Stimulated activated CD4-positive, alpha-beta T cell treated with anti-CD3 and anti-CD28 coated beads, Interleukin-1b, Interleukin-23, amount 100 ng/mL, for 48 hours (primary cell): Measurements from ENCODE around the gene SEC16A.

ENCODE experiments used
- DNase-seq: peaks from one replicate; pipeline ENCODE4 v3.0.0-alpha.2; 2020

SEC16A gene

DNA sequence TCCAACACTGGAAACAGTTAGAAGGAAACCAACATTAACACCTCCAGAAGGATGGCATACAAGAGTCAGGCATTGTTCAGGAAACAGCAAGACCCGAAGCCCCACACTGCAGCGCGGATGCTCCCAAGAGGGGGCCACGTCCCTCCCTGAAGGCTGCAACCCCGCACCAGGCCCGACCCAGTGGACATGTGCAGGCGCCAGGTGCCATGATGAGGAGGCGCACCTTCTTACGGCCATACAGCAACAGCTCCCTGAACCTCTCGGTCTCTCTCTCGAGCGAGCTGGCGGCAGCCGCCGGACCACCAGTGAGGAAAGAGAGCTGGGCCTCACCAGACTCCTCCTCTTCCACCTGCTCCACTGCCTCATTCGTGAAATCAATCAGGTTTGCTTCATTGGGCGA, 20.2 kb downstream of the SEC16A start:
- DNase-seq: no peak

DNA sequence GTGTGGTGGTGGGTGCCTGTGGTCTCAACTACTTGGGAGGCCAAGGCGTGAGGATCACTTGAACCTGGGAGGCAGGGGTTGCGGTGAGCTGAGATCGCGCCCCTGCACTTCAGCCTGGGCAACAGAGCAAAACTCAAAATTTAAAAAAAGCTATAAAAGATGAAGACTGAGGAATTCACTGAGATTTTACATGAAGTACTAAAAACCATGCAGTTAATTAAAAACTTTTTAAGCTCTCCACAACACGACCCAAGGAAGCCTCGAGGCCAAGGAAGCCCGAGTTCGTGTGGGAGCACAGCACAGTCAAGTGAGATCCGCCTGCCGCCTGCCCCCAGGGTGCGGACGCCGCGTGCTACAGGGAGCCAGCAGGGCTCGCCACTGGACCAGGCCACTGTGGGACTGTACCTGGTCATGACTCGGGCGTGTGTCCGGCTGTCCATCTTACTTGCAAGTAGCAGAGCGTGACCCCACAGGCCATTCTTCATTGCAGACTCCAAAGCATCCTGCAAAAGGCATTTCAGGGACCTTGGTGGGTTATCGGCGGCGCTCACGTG, 22.0 kb downstream of the SEC16A start:
- DNase-seq: no peak

DNA sequence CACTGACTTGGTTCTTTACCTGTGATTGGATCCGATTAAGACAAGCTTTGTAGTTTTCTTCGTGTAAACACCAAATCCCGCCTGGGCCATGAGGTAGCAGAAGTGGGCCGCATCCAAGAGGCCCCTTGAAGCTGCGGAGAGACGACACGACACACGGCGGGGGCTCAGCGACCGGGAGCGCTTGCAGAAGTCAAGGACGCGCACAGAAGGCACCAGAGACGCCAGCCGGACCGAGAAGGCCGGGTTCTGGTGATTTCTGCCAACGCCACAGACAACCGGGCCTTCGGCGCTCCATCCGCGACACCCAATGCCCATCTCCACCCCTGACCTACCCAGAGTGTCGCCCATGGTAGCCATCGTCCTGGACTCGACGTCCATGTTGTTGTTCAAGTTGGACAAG, 23.4 kb downstream of the SEC16A start:
- no peak for DNase-seq

DNA sequence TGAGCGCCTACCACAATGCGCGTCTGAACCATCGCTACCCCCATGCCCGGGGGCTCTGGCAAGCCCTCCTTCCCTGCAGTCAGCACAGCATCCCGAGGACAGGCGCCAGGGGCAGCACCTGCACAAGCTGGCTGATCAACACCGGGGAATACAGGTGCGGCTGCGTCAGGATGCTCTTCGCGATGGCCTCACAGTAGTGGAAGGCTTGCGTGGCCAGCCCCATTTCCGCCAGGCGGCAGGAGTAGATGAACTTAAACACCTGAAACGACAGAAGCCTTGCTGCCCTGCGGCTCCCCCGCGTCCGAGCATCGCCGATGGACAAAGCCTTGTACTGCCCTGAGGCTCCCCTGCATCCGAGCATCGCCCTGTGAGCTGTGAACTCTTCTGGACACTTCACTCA, 25.5 kb downstream of the SEC16A start:
- no peak for DNase-seq

DNA sequence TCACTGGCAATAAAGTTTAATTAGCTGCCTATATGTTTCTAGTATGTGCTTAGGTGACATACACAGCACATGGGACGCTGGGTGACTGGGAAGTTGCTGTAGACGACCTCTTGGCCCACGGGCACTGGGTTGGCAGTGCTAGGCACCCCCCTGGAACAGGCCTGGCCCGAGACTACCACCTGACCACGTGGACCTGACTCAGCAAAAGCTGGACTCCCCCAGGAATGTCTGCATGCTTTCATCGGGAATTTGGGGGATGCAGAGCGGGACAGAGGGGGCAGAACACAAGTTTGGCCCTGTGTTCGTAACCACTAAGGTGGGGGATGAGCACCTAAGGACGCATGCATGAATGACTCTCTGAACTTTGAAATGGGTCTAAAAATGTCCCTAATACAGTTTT, 26.6 kb downstream of the SEC16A start:
- no peak for DNase-seq

DNA sequence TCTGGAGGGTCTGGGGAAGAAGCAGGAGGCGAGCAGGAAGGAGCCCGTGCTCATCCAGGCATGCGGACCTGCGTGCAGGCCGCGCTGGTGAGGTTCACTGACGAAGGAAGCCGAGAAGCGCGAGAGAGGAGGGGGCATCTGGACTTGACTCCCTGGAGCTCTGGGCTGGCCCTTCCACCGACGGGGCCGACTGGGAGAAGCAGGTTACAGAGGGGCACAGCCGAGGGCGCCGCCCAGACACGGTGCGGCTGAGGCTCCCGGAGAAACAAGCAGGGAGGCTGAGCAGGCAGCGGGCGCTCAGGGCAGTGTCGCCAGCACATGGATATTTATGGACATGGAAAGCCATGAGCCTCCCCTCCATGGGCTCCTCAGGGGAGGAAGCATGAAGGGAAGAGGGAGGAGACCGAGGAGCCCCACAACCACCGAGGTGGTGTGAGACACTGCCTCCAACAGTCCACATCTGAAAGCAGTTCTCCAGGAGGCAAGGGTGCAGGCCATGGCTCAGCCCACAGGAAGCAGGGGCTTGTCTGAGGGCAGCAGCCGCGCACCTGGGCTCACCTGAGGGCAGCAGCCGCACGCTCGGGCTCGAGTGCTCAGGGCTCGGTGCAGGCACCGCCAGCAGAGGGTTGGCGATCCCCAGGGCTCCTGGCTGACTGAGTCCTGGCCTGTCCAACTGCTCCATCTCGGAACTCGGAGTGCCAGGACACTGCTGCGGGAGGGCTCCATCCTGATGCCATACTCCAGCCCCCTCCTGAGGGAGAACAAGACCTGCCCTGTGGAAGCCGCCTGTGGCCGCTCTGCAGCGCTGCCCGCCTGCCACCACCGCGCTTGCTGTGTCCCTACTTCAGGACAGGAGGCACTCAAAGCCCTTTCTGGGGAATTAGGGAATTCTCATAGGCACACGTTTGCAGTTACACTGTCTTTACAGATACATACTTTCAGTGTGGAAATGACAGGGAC, 27.5 kb downstream of the SEC16A start:
- no peak for DNase-seq

DNA sequence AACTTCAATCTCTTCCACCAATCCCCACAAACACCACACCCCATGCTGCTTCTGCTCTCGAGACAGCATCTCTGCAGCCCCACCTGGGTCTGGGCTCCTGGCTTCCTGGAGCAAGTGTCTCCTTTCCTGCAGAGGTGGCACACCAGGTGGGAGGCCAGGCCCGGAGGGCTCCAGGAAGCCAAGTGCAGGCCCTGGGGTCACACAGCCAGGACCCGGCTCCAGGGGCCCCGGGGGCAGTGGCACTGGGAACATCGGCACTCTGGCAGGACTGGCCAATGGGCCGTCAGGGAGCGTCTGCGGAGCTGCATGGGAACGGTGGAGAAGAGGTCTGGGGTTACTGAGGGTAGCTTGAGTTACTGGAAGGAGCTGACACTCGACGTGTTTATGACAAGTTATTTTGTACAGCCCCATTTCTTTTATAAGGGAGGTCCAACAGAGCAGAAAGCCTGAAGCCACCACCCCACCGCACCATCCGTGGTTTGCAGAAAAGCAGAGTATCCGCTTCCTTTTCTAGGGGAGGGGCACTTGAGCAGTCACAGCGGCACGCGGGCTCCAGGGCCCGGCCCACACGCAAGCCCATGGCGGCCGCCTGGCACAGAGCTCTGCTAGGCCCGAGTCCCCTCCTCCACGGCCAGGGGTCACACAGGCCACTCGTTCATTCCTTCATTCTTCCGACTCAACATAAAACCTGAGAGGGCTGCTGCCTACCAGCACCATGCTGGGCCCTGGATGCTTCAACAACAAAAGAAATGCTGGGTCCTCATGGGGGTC, 28.6 kb downstream of the SEC16A start:
- no peak for DNase-seq

DNA sequence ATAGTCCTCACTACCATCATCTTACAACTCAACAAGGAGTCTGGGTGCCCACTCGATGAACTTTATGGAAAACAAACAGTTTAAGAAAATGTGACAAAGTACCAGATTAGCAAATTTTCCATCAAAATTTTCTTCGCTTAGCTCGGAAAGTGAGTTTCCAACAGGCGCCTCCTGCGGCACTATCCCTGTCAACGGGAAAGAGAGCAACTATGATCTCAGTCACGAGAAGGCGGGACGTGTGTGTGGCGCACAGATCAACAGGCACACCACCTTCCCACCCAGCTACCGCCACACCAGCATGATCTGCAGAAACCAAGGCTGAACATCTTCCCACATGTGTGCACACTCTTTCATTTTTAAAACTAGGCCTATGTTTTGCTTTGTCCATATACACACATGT, 29.5 kb downstream of the SEC16A start:
- DNase-seq: no peak

DNA sequence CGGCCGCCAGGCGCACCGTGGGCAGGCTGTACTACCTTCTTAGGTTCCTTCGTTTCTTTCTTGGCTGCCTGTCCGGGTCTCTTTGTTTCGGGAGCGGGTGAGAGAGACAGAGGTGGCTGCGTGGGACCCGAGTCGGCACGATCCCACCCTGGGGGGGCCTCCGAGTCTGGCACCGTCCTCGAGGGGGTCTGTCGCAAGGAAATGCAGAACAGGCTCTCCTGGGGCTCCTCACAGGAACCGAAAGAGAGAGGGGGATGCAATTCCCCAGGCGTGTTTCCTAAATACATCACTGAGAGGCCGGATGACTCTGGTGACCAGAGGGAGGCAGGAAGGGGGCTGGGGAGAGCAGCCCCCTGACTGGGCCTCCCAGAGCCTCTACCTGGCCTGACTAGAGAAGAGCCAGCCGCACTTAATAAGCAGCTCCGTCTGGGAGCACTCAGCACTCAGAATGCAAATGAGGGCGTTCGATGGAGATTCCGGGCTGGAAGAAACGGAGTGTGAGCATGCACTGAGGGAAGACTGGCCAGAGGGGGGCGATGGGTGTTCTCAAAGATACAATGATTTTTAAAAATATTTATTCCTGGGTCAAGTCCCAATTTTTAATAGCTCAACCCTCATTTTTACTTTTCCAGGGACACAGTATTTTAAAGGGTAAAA, 31.5 kb downstream of the SEC16A start:
- DNase-seq: no peak

DNA sequence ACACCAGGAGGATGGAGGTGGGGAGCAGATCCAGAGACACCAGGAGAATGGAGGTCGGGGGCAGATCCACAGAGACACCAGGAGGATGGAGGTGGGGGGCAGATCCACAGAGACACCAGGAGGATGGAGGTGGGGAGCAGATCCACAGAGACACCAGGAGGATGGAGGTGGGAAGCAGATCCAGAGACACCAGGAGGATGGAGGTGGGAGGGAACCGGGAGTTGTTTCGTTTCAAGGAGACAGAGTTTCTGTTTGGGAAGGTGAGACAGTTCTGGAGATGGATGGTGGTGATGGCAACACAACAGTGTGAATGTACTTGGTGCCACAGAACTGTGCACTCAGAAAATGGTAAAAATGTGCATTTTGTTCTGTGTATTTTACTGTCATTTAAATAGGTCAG, 34.2 kb downstream of the SEC16A start:
- DNase-seq: no peak

DNA sequence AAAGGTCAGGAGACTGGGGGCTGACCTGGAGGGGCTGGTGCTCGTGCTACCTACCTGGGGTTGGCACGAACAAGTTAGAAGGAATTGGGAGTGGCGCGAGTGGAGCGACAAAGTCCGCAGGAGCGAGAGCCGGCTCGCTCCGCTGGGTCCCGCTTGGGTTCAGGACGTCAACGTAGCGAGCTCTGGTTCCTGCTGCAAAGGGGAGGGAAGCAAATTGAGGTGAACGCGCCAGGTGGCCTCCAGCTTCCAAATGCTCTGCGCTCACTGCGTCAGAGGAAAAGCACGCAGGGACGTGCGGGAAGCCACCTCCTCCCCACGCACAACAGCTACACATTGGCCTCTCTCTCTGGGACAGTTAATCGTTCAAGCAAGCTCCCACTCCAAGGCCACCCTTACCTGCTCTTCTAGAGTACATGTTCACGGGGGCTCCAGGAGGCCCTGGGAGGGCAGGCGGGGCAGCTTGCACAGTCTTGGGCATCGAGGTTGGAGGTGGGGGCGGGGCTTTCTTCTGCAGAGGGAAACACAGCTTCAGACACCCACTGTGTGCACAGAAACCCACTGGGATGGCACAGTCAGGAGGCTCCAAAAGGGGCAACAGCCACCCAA, 35.6 kb downstream of the SEC16A start:
- no peak for DNase-seq

DNA sequence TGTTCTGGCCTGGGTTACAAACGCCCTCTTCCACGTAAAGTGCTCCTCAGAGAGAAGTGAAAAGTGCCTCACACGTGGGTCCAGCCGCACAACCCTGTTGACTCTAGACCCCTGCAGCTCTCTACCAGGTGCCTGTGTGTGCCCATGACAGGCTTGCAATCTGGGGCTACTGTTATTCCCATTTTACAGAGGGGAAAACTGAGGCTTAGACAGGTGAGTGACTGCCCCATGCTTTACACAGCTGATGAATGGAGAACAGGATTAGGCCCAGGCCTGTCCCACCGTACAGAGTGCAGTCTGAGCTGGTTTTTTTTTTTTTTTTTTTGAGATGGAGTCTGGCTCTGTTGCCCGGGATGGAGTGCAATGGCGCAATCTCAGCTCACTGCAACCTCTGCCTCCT, 37.0 kb downstream of the SEC16A start:
- no peak for DNase-seq

DNA sequence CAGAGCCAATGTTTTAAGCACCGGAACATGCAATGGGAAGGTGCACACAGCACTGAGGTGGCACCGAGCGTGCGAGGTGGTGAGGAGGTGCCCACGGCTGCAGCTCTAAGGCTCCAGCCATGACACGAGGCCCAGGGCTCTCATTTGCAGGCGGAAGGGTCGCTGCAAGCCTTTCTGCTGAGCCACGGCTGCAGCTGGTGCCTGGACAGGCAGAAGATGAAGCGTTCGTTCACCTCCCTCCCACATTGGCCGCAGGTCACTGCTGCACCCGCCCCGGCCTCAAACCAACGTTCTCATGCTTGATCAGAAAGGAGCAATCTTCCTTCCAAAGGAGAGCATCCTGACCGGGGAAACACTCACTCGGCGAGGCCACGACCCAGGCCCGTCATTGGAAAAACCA, 38.7 kb downstream of the SEC16A start:
- no peak for DNase-seq

DNA sequence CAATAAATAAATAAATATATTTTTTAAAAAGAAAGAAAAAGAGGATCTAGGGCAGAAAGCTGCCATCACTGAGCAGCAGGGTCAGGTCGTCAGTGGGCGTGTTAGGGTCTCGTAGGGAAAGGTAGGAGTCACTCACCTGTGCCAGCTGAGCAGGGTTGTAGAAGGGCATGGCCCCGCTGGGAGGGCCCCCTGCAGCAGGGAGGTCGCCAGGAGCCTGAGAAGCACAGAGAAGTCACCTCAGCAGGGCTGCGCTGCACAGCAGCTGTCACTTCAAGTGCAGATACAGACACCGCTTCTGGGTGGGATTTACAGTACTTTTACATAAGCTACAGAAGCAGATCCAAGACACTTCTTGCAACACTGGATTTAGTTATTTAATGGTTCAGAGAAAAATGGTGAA, 39.2 kb downstream of the SEC16A start:
- no peak for DNase-seq

DNA sequence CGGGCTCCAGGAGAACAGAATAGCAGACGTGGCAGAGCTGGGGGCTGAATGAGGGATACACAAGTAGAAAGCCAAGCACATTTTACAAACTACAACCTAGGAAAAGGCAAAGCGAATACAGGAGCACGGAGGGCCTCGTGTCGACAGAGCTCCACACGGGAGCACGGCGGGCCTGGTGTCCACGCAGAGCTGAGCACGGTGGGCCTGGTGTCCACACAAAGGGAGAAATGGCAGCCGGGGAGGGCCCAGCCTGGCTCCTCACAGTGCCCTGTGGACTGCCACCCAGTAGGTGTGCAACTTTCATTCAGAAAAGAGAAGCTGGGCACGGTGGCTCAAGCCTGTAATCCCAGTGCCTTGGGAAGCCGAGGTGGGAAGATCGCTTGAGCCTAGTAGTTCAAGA, 39.8 kb downstream of the SEC16A start:
- DNase-seq: no peak

DNA sequence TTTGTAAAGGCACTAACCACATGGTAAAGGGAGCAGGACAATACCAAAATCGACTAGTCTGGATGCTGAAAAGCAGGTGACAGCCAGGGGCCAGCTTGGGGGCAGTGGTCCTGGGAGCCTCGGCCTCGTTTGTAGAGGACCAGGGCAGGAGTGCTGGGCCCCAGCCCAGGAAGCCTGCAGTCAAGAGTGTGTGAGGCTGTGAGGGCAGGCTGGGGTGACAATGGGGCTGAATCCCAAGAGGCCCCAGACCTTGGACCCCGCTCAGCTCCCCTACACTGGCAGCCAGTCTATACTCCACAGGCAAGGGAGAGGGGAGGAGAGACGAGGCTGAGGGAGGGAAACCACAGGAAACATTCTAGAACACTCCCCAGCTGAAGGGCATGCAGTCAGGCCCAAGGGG, 40.6 kb downstream of the SEC16A start:
- DNase-seq: no peak

DNA sequence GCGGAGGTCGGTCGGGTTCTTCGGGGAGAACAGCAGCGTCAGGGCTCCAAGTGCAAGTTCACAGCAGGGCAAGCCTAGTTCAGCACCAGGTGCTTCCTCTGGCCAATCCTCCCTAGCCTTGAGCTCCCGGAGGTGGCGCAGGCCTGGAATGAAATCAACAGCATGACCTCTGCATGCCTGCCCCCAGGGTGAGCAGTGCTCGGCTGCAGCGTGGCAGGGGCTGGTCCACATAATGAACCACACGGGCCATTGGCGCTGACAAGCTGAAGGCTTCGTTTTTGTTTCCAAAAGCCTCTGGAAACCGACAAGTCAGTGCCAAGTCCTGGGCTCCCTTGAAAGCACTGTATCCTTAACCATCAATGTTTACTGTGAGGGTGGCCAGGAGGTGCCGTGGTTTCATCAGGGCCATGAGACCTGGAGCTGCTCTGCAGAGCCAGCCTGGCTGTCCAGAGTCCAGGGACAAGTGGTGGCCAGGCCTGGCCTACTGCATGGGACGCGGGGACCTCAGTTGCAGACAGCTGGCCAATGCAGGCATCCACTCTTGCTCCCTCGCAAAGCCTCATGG, 41.1 kb downstream of the SEC16A start:
- no peak for DNase-seq

DNA sequence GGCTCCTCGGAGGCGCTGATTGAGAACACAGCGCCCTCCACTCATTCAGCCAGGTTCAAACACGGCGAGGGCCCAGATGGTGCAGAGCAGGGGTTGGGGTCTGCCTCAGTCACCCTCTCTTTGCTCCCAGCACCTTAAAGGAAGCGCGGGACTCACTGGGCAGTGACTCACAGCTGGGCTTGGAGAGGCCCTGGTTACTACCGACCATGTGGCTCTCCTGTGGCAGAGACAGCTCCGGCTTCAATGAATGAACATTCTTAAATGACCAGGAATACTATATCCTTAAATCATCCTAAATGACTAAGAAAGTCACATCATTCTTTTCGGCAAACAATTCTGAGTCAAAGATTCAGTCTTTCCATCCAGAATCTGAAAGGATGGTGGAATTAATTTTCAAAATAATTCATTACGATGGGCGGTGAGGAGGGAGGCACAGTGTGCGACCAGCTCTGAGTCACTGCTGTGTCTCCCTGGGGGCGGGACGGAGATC, 41.6 kb downstream of the SEC16A start:
- DNase-seq: no peak

DNA sequence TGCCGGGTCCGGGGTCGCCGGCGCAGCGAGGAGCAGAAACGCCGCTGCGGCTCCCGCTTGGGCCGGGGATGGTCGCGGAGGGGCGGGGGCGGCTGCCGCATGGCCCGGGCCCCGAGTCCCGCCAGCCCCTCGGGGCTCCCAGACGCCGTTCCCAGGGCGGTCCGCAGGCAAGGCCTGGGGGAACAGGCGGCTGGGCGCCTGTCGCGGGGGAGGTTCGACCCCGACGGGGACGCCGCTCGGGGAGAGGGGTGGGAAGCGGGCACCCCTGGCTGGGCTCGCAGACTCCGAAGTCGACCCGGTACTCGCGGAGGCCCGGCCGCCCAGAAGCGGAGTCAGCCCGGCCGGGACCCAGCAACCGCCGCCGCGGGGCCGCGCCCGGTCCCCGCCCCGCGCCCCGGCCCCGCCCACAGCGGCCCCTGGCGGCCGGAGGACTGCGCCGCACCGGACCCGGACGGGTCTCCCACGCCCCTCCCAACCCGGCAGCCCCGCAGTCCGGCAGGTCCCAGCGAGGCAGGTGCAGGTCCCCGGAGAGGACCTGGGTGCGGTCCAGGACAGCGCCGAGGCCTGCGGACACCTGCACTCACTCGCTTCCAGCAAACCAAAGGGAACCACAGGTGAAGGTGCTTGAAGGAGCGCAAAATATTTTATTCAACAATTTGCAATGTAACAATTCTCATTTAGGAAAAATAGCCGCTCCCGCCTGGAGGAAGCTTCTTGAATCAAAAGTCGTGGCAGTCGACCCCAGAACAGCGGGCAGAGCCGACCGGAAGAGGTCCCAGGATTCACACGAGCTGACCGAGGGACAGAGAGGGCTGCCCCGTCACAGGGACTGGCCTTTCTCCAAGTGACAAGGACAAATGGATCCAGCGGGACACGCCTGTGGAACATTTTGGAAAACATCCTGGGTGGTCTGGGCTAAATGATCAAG, 43.1 kb downstream of the SEC16A start, which contains the start of gene INPP5E:
Gene INPP5E (minus strand): TSS at position 365 of the 928 bp plus-strand sequence. CDS start 426 bp downstream, outside the sequence.
- peak; percentile 76 for DNase-seq

DNA sequence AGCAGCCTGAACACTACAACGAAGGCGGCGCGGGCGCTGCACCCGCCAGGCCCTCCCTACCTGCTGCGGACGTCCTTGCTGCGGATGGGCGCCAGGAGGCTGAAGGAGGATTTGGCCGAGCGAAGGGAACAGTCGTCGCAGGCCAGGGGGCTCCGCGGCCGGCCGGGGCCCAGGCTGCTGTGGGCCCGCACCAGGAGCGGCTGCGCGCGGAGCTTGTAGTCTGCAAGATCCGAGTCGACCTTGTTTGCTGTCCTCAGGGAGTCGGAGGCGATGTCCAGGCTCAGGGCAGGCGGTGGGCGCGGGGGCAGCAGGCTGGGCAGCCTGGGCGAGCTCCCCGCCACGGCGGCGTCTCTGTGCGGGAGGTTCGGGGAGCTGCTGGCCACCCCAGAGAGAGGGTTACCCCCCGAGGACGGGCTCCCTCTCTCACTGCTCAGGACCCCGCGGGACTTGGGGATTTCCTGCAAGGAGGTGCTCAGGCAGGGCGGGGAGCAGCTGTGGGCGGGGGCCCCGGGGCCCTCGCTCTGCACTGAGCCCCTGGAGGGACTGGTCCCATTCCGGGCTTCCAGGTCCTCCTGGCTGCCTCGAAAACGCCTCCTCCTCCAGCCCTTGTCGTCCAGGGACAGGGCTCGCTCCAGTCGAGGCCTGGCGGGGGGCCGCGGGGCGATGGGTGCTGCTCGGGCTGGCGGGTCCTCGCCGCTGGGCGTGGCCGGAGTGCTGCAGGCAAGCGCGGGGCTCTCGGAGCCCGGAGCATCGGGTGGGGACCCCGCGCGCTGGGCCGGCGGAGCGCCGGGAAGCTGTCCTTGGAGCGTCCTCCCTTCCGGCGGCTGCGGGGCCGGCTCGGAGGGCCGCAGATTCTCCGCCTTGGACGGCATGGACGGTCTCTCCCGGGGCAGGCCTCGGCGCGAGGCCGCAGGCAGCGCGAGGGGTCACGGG, 44.0 kb downstream of the SEC16A start:
- DNase-seq: peak; percentile 57
